ENCODE results near the gene SH2B2. TPM values are rescaled to one million over a fixed set of nuclear protein-coding genes. Genes with fewer than 3 reads are reported as not detected.

The SH2B2 gene
- total RNA-seq, 1 experiment from 2014 or later: 1.4 TPM

DNA sequence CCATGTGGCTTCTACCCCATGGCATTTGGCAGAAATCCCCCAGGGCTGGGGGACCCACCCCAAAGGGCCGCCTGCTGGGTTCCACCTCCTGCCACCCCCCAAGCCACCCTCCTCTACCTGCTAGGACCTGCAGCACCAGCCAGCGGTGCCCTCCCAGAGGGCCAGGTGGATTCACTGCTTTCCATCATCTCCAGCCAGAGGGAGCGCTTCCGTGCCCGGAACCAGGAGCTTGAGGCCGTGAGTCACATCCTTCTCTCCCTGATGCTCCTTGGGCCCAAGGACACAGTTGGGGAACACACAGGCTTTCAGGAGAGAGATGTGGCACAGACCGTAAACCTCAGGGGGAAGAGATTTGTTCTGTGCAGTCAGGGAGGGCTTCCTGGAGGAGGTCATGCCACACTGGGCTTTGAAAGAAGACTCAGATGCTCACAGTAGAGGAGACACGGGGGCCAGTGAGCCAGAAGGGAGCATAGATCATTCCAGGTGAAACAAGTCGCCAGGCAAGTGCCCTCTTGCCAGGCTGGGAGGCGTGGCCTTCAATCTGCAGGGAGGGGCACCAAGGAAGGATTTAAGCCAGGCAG lies 11.5 kb upstream of the SH2B2 start:
- peaks cover 13% of the 10 kb centered on the region for H3K4me1 Mint-ChIP-seq (ENCODE audit: insufficient read depth, unreplicated experiment)
- TF ChIP-seq, protein P1, sequence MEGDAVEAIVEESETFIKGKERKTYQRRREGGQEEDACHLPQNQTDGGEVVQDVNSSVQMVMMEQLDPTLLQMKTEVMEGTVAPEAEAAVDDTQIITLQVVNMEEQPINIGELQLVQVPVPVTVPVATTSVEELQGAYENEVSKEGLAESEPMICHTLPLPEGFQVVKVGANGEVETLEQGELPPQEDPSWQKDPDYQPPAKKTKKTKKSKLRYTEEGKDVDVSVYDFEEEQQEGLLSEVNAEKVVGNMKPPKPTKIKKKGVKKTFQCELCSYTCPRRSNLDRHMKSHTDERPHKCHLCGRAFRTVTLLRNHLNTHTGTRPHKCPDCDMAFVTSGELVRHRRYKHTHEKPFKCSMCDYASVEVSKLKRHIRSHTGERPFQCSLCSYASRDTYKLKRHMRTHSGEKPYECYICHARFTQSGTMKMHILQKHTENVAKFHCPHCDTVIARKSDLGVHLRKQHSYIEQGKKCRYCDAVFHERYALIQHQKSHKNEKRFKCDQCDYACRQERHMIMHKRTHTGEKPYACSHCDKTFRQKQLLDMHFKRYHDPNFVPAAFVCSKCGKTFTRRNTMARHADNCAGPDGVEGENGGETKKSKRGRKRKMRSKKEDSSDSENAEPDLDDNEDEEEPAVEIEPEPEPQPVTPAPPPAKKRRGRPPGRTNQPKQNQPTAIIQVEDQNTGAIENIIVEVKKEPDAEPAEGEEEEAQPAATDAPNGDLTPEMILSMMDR (IDR thresholded peaks at IDR 0.05; ENCODE audit: unreplicated experiment): no peak
- ChIA-PET CTCF (interaction anchor here (1.0 kb wide), 1 partner anchor 129 kb away, joined by 4 read pairs; no protein-coding TSS in a partner anchor), POLR2A (no interaction called here)
- H3K27ac Mint-ChIP-seq (ENCODE audit: low read depth, unreplicated experiment): no peak overlapping the region
- DNase-seq (ENCODE audit: unreplicated experiment): peak; percentile 60
- intact Hi-C loops (cut with micrococcal nuclease): no loop called here
- H3K4me3 Mint-ChIP-seq (ENCODE audit: unreplicated experiment): no peak overlapping the region
- H3K27me3 Mint-ChIP-seq (ENCODE audit: insufficient read depth, unreplicated experiment): no peaks in the 10 kb centered on the region
- no TSS peak for BruUV-seq (replicated peaks)
- H3K9me3 Mint-ChIP-seq (ENCODE audit: unreplicated experiment): no peaks in the 10 kb centered on the region
- H3K36me3 Mint-ChIP-seq (ENCODE audit: insufficient read depth, unreplicated experiment): no peaks in the 10 kb centered on the region

GRCh38 chr7:102277901-102278300 lies 8.8 kb upstream of the SH2B2 start:
- Mint-ChIP-seq H3K27ac (ENCODE audit: low read depth, unreplicated experiment) (no peak overlapping the region), H3K4me1 (ENCODE audit: insufficient read depth, unreplicated experiment) (peaks cover 8% of the 10 kb centered on the region), H3K4me3 (ENCODE audit: unreplicated experiment) (no peak overlapping the region), H3K9me3 (ENCODE audit: unreplicated experiment) (no peaks in the 10 kb centered on the region), H3K36me3 (ENCODE audit: insufficient read depth, unreplicated experiment) (no peaks in the 10 kb centered on the region), H3K27me3 (ENCODE audit: insufficient read depth, unreplicated experiment) (no peaks in the 10 kb centered on the region)
- no TSS peak for BruUV-seq (replicated peaks)
- CTCF ChIA-PET: interaction anchor here (0.5 to 4.2 kb wide), 7 partner anchors 10 to 178 kb away, joined by 3 to 38 read pairs (median 4); partner anchors contain the start of gene PRKRIP1
- POLR2A ChIA-PET: no interaction called here
- TF ChIP-seq, protein P1 (IDR thresholded peaks at IDR 0.05; ENCODE audit: unreplicated experiment): no peak
- no peak for DNase-seq (ENCODE audit: unreplicated experiment)
- intact Hi-C loops (cut with micrococcal nuclease): no loop called here

DNA sequence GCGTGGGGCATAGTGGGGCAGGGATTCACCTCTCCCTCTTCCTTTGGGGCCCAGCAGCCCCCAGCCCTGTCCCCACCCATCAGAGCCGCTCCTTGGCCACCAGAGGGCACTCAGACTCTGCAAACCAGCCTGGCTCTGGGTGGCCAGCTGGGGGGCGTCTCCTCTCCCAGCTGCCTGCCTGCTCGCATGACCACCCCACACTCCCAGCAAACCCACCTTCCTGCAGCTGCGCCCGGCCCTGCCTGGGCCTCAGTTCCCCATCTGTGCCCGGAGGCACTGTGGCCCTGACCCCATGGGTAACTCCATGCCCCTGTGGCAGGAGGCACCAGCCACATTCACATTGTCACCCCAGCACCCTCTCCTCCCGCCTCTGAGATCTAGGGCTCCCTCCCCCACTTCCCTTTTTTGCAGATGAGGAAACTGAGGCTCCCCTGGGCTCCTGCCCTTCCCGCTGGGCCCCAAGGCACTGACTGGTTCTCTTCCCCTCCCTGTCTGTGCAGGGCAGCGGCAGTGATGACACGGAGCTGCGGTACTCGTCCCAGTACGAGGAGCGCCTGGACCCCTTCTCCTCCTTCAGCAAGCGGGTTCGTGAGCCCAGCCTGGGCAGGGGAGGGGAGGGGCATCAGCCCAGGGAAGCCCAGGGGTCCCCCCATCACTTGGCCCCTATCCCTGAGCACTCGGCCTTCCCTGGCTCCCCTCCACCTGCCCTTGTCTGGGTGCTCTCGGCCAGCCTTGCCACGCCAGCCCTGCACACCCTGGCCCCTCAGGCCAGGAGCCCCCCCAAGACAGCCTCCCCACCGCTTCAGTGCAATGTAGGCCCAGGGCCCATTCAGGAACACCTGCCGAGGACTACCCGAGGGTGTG lies 6.9 kb upstream of the SH2B2 start:
- TF ChIP-seq, protein P1 (IDR thresholded peaks at IDR 0.05; ENCODE audit: unreplicated experiment): peak; percentile 92
- Mint-ChIP-seq H3K27ac (ENCODE audit: low read depth, unreplicated experiment) (no peak overlapping the region), H3K36me3 (ENCODE audit: insufficient read depth, unreplicated experiment) (no peaks in the 10 kb centered on the region), H3K4me3 (ENCODE audit: unreplicated experiment) (no peak overlapping the region), H3K27me3 (ENCODE audit: insufficient read depth, unreplicated experiment) (no peaks in the 10 kb centered on the region), H3K9me3 (ENCODE audit: unreplicated experiment) (no peaks in the 10 kb centered on the region), H3K4me1 (ENCODE audit: insufficient read depth, unreplicated experiment) (peaks cover 1% of the 10 kb centered on the region)
- intact Hi-C loops (cut with micrococcal nuclease): loop anchor here (1.0 kb wide), 1 partner anchor 111 kb away; no protein-coding TSS in a partner anchor
- BruUV-seq (replicated peaks): no TSS peak
- CTCF ChIA-PET: interaction anchor here (0.5 to 4.2 kb wide), 6 partner anchors 11 to 116 kb away, joined by 3 to 38 read pairs (median 4); partner anchors contain the start of gene PRKRIP1
- POLR2A ChIA-PET: no interaction called here
- DNase-seq (ENCODE audit: unreplicated experiment): peak; percentile 67

GRCh38 chr7:102280521-102280920 lies 6.1 kb upstream of the SH2B2 start:
- POLR2A ChIA-PET: no interaction called here
- H3K27ac Mint-ChIP-seq (ENCODE audit: low read depth, unreplicated experiment): no peak overlapping the region
- intact Hi-C loops (cut with micrococcal nuclease): no loop called here
- peaks cover 6% of the 10 kb centered on the region for H3K4me1 Mint-ChIP-seq (ENCODE audit: insufficient read depth, unreplicated experiment)
- TF ChIP-seq, protein P1 (IDR thresholded peaks at IDR 0.05; ENCODE audit: unreplicated experiment): no peak
- no peaks in the 10 kb centered on the region for H3K9me3 Mint-ChIP-seq (ENCODE audit: unreplicated experiment)
- no peak overlapping the region for H3K4me3 Mint-ChIP-seq (ENCODE audit: unreplicated experiment)
- H3K27me3 Mint-ChIP-seq (ENCODE audit: insufficient read depth, unreplicated experiment): no peaks in the 10 kb centered on the region
- no TSS peak for BruUV-seq (replicated peaks)
- H3K36me3 Mint-ChIP-seq (ENCODE audit: insufficient read depth, unreplicated experiment): no peaks in the 10 kb centered on the region
- no peak for DNase-seq (ENCODE audit: unreplicated experiment)
- CTCF ChIA-PET: interaction anchor here (1.2 to 4.2 kb wide), 4 partner anchors 8 to 116 kb away, joined by 3 to 38 read pairs (median 8); partner anchors contain the start of gene PRKRIP1

Measured in MCF 10A (cell line).